HK-2 (cell line): ENCODE data around the gene RASA2.
"Not testable (repeated sequence)": the region's sequence is repeated elsewhere in the genome, so short reads cannot be mapped to it uniquely, and the experiment has no call there.

Experiments used
- DNase-seq: peaks from one replicate; pipeline ENCODE4 v3.0.0-alpha.2; 2018; ENCODE audit not compliant: unreplicated experiment

Gene RASA2

DNA sequence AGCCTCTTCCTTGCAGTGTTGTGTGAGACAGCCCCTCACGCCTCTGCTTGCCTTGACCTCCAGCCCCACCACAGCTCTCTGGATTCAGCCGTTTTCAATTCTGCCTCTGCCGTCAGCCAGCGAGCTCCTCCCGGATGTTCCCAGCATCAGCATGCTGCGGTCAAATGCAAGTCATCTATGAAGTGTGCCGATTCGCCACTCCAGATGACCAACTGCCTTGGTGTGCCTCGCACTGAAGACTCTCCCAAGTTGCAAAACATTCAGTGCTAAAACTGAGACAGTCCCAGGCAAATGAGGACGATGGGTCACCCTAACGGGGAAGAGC is 30.6 kb upstream of the RASA2 start:
- no peak for DNase-seq

DNA sequence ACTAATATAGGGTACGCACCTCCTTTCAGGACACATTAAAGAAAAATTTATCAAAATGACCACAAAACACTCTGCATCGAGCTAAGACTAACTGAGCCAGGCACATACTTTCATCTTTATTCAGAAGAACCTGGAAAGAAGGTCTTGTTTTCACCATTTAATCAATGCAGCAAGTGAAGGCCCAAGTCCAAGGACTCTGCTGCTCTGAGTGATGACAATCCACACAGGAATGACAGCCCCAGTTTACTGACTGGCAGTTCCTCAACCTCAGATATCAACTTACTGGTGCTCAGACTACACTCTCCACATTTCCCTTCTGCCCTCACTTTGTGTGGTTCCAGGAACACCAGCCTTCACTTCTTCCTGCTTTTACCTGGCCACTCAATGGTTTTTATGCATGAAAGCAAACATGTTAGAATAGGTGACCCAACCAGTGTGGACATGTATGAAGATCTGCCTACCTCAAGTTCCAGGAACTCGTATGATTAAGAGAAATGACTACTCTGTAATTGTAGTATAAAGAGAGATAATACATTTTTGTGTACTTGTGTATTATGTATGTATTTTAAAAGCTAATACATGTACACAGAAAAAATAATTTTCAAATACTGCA is 29.1 kb upstream of the RASA2 start:
- DNase-seq, result no peak

DNA sequence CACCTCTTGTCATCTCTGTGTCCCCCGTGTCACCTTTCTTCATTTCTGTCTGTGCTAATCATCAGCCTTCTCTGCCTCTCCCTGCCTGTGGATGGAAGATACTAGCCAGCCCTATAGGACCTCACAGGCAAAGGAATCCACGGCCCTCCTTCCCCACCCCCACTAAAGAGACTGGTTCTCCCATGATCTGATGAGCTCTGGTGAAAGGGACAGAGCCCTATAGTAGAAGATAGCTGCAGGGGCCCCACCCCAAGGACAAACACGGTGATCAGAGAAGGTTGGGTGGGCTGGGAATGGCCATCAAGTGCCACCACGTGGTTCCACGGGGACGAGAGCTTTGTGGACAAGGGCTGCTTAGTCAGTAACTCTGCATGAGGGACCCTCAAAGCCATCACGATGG is 27.8 kb upstream of the RASA2 start:
- no peak for DNase-seq

DNA sequence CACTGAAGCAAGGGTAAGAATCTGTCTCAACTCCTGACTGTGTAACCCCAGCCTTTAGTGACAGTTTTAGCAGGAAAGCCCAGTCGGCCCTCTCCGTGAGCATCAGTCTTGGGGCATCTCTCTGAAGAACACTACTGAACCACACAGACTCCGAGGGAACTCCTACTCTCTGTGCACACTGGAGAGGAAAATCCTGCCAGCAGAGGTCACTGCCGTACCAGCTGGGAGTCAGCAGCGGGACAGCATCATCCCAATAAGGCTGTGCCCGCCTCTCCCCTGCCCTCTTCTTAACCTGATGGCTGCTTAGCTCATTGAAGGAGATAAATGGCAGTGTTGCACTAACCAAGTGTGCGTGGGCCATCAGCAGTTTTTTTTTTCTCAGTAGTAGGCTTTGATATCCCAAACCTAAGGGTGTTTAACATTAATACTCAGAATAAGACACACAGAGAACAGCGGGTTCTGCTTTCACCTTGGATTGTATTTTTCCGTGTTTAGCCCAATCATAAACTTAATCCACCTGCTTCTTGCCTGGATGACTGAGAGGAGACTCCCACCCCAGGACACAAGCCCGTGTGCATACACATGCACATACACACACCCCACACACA is 26.6 kb upstream of the RASA2 start:
- DNase-seq, result peak; percentile 83

DNA sequence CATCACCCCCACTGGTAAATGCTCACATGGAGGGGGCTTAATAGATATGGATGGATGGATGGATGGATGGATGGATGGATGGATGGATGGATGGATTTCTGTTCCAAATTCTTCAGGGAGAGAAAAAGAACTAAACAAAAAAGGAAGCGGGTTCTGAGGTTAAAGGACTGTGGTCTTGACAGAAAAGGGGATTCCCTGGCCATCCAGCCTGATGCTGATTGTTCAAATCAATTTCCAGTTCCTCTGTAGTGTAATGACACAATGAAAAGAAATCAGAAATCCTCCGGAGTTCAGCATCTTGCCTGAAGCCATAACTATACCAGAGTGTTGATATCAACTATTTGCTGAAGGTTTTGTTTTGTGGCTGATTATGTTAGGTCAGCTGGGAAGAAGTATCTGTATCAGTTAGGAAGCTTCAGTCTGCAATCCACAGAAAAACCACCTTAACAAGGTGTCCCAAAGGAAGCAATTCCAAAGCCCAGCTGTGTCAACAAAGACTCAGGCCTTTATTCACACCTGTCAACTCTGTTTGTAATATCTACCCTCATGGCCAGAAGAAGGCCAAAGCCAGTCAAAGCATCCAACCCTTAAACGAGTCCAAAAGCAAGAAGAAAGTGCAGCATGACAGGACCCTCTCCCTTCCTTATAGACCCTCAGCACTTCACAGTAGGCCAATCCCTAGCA is 24.5 kb upstream of the RASA2 start:
- no peak for DNase-seq

DNA sequence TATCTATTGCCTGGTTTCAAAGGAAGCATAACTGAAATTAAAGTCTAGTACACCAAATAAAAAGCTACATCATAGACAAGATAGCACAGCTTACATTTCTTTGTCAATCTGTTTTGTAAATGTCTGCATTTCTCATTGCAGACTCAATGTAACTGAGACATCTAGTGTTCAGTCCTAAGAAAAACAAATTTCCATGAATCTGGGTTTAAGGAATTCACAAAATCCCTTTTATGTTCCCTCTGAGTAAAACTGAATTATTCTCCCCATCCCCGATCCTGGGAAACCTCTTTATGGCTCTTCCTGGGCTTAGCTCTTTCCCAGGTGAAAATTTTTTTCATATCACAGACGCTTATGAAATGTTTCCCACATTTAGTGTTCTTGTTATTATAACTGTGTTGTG is 21.6 kb upstream of the RASA2 start:
- no peak for DNase-seq

DNA sequence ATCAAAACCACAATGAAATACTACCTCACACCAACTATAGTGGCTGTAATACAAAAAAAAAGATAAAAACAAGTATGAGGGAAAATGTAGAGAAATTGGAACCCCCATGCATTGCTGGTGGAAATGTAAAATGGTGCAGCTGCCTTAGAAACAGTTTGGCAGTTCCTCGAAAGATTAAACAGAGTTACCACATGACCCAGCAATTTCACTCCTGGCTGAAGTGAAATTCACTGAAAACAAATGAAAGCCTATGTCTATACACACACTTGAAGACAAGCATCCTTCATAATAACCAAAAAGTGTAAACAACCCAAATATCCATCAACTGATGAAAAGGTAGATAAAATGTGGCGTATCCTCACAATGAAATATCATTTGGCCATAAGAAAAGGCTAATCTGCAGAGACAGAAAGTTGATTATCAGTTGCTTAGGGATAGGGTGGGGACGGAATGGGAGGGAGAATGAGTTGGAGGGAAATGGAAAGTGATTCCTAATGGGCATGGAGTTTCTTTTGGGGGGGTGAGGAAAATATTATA is 20.1 kb upstream of the RASA2 start:
- DNase-seq, result no peak

DNA sequence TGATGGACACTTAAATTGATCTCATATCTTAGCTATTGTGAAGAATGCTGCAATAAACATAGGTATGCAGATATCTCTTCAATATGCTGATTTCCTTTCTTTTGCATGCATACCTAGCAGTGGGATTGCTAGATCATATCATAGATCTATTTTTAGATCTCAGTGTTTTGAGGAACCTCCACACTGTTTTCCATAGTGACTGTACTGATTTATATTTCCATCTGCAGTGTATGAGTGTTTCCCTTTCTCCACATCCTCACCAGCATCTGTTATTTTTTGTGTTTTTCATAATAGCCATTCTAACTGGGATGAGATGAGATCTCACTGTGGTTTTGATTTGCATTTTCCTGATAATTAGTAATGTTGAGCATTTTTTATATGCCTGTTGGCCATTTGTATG is 17.1 kb upstream of the RASA2 start:
- DNase-seq, result no peak

DNA sequence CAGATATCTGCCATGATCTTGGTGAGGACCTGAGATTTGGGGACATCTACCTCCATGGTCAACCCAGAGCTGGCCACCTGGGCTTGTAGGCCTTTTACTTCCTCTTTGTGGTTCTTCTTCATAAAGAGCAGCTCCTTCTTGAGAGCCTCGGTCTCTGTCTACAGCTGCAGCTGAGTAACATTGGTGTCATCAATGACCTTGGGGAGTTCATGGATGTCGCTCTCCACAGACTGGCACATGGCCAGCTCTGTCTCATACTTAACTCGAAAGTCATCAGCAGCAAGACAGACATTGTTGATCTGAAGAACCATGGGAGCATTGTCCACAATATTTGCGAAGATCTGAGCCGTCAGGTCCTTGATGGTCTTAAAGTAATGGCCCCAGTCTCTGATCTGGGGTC is 15.7 kb upstream of the RASA2 start:
- no peak for DNase-seq

DNA sequence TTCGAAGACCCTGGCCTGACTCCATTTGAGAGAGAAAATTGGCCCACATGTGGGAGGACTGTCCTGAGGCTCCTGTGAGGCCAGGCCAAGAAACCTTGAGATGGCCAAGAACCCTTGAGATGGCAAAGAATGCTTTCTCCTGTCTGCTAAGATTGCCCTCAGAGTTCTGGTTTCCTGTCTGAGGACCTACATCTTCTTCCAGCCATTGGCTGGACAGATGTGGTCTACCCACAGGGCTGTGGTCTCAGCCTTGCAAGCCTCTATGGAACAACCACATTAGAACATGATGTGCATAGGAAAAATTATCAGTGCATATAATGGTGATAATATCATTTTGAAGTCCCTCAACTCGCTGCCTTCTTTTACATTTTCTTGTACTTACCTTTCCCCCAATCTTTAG is 10.8 kb upstream of the RASA2 start:
- no peak for DNase-seq

DNA sequence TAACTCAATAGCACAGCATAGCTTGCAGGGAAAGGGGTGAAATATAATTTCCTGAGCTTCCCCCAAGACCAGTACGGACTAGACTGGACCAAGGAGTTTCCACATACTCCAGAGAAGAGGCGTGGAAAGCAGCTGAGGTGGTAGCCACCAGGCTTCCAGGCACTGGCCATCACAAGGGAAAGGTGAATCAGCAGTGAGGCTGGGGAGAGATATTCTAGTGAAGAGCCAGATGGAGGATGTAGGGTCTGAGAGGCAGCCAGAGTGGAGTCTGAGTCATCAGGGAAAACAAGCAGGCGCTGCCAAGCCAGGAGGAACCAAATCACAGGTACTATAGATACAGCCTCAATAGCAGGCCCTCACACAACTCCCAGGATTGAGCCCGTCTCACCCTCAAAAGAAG is 9.6 kb upstream of the RASA2 start:
- peak; percentile 75 for DNase-seq

DNA sequence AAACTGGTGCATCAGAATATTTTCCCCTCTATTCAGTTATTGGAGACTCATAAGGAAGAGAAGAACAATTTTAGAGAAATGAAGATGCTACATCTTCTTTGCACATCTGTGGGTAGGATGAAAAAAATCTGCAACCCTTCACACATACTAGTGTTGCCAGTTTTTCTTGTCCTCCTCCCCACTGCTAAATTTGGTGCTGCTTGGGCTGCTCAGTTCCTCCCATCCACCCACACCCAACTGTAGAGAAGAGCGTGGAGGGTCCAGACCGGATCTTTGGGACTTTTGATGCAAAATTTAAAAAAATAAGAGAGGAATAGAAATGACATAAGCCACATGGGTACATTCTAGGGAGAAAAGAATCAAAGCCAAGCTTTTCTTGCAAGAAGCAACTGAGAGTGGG is 8.7 kb upstream of the RASA2 start:
- DNase-seq, result no peak

DNA sequence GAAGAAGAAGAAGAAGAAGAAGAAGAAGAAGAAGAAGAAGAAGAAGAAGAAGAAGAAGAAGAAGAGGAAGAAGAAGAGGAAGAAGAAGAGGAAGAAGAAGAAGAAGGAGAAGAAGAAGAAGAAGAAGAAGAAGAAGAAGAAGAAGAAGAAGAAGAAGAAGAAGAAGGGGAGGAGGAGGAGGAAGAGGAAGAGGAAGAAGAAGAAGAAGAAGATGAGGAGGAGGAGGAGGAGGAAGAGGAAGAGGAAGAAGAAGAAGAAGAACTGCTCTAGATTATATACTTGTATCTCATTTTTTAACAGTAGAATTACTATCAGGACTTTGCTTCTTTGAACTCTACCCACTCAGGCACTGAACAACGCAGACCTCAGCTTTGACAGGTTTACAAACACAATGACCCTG is 8.0 kb upstream of the RASA2 start:
- DNase-seq, result not testable (repeated sequence)

DNA sequence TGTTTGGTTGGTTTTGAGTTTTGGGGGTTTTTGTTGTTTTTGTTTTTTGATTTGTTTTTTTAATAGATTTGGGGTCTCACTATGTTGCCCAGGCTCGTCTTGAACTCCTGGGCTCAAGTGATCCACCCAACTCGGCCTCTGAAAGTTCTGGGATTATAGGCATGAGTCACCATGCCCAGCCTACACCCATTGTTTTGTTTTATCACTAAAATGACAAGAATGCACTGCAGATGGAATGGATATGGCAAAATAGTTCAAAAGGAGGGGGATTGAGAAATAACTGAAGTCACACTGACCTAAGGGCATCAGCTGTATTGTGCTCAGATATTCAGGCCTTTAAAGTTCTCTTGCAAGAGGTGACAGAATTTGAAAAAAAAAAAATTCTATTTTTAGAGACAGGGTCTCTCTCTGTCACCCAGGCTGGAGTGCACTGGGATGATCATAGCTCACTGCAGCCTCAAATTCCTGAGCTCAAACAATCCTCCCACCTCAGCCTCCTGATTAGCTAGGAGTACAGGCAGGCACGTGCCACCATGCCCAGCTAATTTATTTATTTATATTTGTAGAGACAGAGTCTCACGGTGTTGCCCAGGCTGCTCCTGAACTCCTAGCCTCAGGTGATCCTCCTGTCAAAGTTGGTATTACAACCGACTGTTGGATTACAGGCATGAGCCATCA is 4.4 kb upstream of the RASA2 start:
- no peak for DNase-seq

DNA sequence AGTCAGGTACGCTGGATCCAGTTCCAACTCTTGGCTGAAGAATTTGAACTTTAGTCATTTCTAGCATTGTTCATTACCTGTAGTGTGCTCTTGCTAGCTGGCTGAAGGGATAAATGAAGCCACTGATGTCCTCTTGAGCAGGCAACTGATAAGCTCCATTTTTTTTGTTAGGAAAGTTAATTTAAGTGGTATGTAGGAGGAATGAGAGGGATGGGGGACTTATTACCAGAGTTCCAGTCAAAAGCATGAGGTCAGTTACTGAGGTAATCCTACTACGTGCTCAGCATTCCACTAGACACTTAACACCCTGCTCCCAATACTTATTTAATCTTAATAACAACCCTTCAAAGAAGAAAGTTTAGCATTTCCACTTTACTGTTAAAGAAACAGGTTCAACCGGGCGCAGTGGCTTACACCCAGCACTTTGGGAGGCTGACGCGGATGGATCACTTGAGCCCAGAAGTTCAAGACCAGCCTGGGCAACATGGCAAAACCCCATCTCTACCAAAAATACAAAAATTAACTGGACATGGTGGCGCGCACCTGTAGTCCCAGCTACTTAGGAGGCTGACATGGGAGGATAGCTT is 2.0 kb upstream of the RASA2 start:
- DNase-seq, result no peak

DNA sequence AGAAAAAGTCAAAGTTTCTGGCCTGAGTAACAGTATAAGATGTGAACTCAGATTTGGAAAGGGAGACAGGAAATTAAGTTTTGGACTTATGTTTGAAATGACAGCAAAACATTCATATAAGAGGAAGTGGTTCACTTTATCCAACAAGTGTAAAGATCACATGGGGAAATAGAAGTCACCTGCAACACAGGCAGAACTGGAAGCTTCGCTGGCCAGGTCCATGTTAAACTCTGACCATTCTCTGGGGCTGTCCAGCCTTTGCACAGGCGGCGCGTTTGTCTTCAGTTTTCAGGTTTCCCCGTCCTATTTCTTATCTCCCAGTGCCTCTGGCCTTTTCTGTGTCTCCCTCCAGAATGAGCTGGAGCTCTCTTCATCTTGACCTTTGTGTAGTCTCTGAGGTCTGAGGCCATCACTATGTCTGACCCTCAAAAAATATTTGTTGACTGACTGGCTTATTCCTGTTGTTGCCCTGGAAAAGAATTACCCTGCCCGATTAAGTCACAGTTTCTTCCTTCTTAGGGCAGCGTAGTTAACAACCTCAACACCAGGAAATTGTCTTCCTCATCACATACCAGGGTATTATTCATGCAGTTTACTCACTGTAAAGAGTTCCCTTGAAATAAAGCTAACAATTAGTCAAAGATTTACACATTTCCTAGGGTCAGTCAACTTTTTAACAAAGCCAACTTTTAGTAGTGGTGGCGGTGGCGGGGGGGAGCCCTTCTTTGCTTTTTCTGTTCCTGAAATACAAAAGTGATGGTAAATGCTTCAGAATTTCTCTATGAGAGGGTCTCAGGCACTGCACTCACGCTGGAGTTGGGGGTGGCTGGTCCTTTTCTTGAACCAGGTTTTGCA is 959 bp upstream of the RASA2 start:
- peak; percentile 50 for DNase-seq

DNA sequence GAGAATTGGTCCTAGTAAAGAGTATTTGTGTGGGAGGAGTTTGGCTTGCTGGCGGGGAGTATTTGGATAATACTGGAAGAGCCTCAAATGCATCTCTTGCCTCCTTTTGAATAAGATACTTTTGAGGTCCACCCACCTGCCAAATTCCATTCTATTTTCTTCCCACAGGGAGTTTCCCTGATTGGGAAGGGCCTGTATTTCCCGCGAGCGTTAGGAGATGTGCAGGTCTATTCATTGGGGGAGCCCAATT is 406 bp upstream of the RASA2 start:
- DNase-seq, result no peak

DNA sequence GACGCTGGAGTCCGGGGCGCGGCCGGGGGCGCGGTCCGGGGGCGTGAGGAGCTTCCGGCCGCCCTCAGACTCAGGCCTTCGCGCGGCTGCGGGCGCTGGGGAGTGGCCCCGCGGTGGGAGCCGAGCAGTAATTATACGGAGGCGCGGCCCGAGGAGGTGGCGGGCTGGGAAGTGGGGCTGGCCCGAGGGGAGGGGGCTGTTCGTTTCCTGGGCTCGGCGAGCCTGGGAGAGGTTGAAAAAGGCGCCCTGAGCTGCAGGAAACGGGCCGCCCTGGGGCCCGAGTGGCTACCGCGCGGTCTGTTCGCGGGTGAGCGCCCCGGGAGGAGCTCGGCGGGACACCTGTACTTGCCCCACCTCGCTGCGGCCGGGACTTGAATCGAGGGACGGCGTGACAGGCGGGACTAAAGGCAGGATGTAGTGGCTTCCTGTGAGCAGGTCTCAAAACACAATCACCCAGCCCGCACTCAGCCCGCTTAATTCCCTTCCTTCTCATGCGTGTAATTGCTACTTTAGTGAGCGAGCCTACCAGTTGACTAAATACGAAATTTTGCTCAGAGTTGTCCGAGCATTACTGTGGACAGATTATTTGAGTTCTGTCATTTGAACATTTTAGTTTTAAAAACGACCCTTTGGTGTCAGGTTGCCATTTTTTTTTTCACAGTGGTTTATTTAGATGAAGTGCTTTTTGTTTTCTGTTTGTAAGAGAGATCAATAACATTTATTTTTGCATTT is 860 bp downstream of the RASA2 start:
- DNase-seq, result peak; percentile 84

DNA sequence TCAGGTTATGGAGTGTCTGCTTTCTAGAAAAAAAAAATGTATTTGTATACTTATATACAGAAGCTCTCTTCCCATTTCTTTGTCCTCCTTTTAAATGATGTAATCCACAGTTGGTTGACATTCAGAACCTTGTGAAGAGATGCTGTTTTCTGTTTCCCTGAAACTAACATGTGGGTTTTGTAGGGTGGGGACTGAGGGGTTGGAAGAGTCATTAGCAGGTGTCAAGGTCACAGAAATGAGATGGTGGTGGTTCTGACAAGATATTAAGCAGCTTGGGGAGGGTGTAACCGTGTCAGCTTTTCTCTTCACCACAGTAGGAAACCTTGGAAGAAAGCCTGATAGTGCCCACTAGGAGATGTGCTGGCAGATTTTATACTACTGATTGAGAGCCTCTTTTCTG is 2.4 kb downstream of the RASA2 start:
- DNase-seq, result no peak

DNA sequence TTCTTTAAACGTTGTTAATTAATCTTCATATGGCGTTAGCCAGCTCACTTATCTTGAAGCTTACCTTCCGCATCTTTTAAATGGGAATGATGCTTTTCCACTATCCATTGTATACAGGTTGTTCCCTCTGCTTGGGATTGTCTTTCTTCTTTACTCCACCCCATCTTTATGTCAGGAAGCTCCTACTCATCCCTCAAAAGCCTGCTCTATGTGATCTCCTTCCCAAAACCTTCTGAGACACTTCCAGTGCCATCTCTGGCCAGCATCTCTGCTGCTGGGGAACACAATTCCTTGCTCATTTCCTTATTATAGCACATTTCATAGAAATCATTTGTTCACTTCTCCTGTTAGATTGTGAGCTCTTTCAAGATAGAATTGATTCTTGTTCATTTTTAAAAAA is 4.3 kb downstream of the RASA2 start:
- no peak for DNase-seq

DNA sequence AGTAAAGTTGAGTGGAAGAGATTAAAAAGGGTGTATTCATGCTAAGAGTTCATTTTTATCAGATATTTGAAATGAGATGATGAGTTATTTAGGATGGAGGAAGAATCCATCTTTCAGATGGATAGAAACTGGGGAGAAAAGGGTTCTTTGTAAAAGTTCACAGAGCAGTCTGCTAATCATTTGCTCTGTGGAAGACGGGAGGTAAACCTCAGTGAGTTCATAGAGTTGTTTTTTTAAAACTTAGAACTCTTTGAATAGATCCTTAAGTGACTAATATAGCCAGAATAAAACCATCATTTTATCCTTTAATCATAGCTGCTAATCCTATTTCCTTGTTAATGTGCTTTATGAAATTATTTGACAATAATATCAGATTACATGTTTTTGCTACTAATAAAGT is 5.1 kb downstream of the RASA2 start:
- no peak for DNase-seq
